ENCODE data around the gene TRIM40. TPM values are rescaled to one million over a fixed set of nuclear protein-coding genes. Genes with fewer than 3 reads are reported as not detected.

TRIM40 gene
- polyA plus RNA-seq, 12 donors, result 0.13 TPM; not detected in 11

DNA sequence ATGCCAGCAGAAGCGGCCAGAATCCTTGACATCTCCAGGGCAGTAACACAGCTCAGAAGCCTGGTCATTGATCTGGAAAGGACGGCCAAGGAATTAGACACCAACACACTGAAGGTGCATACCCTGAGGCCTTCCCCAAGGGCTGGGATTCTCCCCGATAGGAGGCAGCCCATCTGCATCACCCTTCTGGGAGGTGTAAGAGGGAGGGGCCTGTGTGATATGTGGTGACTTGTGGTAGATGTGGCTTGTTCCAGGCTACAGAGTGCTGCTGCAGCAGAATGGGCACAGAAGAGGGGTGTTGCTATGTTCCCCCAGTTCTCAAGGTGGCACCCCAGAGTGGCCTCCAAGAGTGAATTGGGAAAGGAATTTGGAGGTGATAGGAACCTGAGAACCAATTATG lies 11.2 kb downstream of the TRIM40 start:
- DNase-seq, result no peak

DNA sequence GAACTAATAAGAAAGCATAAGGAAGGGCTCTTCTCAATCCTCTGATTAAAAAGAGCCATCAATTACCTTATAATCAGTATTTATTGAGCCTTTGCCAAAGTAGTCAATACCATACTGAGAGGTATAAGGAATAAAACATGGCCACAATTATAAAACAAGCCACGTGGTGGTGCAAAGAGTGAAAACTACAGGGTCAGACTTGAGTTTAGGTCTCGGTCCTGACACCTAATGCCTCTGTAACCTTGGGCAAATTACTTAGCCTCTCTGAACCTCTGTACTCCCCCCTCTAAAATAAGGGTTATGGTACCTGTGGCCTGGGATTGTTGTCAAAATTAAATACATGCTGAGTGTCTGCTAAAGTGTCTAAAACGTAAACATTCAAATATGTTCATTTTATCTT lies 13.3 kb downstream of the TRIM40 start:
- no peak for DNase-seq

DNA sequence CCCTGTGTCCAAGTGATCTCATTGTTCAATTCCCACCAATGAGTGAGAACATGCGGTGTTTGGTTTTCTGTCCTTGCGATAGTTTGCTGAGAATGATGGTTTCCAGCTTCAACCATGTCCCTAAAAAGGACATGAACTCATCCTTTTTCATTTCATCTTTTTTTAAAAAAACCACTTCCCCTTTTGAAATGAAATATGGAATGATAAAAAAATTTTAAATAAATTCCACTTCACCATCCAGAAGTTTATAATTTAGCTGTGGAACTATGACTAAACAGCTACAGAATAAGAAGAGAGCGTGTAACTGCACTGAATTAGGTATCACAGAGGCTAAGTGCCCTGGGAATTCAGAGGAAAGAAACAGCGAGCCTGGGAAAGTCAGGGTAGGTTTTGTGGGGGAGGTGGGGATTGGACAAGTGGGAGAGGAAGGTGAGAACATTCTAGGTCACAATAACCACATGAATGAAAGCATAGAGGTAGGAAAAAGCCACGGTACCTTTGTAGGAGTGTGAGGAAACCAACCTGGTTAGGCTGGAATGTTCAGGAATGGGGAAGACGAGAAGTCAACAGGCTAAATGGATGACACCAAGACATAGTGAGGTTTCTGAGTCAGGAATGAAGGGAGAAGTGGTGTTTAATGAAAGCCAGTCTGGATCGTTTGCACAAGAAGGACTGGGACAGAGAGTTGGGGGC lies 14.1 kb downstream of the TRIM40 start:
- DNase-seq, result no peak

DNA sequence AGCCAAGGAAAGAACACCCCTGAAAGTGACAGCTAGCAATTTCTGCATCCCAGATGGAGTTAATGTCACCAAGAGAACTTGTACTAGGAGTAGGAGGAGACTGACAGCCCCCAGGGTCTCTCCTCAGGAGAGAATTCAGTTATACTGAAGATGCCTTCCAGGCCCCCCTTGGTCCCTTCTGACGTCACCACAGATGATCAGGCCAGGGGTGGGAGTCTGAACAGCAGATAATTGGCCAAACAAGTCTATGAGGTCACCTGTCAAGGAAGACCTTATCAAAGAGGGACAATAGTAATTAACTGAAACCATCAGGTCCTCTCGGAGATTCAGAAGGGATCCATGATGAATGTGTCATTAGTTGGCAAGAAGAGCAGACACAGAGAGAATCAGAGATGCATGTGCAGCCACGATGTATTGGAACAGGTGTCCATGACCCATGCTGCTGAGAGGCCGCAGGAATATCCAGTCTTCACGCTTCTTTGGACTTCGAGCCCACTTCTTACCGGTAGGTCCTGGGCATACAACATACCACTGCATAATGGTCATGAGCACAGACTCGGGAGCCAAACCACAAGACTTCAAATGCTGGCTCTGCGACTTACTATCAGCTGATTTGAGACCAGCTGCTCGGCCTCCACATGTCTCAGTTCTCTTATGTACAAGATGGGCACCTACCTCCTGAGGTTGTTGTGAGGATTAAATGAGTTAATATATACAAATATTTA lies 14.9 kb downstream of the TRIM40 start:
- no peak for DNase-seq

DNA sequence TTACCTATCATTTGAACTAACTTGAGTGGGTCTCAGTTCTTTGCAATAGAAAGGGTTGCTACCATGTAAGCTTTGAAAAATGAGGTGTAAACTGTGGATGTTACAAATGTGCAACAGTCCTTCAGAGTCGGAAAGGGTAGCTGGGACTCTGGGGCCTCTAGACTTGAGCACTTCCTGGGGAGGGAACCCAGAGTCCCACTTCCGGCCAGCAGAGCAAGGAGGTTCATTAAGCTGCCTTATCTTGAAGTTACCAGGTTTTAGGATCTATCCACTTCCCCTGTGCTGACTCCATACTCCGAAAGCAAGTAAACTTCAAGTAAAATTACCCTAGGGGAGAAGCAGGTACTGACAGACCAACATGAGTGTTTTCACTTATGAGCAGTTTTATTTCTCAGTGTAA lies 15.6 kb downstream of the TRIM40 start:
- no peak for DNase-seq

DNA sequence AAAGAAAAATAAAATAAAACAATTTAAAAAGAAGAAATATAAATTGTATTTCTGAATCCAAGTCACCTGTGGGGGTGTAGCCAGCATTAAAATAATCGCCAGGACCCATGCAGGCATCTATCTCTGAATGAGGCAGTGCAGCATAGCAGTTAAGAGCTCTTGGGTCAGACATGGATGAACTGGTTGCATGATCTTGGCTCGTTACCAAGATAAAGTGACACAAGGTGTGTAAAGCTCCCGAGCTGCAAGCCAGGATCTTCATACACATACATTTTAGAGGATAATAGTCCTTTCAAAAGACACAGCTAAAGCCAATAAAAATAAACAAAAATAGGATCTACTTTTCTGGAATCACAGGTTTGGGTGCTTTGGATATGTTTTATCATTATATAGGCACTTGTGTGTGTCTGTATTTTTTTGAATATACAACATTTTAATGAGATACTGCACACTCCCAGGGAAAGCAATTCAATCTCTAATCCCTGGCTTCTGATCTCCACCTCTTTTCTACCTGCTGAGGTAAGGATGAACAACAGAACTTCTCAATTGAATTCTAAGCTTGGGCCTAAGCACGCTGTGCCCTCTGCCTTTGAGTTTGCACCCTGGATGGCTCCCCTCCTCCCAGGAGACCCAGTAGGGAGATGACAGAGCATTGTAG lies 16.2 kb downstream of the TRIM40 start:
- DNase-seq, result no peak

DNA sequence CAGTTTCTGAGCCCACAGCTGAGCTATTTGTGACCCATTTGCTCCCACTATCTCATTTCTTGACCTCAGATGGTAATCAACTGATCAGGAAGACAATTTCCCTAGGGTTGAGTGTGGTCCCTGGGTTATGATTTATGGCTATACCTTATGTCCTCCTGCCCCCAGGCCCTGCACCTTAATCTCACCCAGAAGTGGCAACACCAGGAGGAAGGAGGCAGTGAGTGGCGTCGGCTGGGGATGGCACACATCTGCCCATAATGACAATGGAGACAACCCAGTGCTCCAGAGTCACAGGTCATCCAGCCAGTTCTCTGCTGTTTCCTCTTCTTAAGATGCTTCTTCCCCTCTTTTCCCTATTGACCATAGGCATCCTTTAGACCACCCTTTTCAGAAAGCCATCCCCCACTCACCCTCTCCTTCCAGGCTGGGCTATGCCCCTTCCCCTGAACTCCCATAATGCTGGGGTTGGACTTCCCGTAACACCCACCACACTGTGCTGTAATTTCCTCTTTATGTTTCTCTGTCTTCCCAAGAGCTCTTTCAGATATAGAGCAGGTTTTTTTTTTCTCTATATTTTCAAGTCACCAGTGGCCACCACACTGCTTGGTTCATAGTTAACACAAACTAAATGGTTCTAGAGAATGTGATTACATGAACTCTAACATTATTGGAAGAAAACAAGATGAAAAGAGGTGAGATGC lies 17.1 kb downstream of the TRIM40 start:
- no peak for DNase-seq

DNA sequence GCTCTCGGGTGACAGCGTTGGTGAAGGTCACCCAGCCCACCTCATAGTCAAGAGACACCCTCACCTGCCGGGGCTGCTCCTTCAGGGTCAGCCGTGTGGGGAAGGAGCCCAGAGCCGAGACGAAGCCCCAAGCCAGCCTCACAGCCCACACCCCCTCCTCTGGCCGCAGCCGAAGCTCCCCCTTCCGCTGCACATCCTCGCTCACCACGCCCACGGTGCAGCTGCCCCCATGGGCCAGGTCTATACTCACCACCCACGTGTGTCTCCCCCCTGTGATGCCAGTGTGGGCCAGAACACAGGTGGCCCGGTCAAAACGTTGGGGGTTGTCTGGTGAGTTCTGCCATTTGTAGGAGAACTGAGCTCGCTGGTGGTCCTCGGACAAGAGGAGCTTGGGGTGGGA lies 18.1 kb downstream of the TRIM40 start:
- DNase-seq, result no peak

DNA sequence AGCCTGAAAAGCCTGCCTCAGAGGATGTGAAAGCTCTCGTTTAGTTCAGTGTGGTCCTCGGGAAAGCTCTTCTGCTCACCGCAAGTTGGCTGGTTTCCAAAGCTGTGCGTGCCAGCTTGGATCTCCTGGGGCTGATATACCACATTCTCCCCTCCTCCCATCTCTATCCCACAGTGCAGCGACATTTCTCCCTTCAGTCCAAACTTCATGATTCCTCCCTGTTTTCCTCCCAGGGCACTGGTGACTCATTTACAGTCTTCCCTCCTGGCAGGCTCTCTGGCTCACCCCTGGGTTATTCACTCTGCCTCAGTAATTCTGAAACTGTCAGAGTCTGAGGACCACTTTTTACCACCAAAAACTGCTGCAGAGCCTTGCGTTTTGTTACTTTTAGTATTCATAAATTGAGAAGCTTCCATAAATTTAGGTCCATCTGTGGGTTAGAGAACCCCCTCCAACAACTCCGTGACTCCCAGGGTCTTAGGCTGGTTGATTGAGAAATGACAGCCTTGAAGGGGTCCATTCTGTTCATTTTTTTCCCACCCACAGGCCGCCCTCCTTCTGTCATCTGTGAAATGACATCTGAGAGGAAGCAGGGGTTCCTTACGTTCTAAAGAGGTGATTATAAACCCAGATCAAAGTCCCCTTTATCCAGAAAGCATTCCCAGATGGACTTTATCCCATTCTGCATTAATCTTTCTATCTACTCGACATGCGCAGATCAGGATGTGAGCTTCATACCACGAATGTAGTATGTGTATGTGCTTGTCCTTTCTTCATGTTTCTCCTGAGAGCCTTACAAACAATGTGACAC lies 19.0 kb downstream of the TRIM40 start:
- no peak for DNase-seq

DNA sequence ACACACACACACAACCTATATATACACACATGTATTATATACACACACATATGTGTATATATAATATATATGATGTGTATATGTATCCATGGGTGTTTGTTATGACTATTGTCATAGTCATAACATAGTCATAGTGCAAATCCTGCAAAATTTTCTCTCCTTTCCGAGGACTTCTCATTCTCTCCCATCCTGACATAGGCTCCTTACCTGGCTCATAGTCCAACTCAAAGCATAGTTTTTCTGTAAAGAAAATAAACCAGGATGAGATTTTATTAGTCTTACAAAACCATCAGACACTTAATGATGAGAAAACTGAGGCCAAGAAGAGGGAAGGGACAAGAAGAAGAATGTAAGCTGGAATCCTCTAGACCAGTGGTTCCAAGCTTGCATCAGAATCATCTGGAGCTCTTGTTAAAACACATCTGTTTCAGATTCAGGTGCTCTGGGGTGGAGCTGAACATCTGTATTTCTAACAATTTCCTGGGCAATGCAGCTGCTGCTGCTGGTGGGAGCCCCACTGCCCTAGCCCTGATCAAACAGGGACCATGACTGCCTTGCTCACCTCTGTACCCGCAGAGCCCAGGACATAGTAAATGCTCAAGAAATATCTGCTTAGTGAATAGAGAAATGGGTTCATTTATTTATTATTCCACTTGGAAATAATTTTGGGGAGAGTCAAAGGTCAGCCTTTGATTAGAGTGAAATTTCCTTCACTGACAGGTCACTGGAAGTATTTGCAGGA lies 19.8 kb downstream of the TRIM40 start:
- no peak for DNase-seq

DNA sequence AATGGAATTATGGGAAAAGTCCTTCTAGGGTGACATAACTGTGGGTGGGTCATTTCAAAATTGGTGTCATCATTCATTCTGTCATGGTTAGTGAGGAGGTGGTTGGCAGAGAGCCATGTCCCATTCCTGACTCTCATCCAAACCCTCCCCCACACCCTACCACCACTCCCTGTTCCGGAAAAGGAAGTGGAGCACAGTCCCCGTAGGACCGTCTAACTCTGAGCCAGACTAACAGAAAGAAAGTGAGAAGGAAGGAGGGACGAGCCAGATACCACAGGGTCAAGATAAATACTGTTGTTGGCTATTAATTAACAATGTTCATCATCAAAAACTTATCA lies 20.3 kb downstream of the TRIM40 start:
- peak; percentile 10 for DNase-seq

DNA sequence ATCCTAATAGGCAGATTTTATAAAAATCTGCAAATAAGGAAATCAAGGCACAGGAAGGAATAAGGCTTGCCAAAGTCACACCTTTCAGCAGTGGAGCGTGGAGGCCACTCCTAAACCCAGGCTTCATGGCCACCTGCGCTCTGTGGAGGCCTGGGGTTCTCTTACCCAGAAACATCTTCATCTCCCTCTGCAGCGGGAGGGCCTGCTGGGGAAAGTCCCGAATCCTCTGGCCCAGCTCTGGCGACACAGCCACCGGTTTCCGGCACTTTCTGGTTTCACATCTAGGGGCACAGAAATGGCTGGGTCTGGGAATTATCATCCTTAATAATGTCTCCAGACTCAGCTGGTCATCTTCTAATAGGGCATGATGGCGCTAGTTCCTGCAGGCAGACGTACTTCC lies 20.8 kb downstream of the TRIM40 start:
- no peak for DNase-seq

DNA sequence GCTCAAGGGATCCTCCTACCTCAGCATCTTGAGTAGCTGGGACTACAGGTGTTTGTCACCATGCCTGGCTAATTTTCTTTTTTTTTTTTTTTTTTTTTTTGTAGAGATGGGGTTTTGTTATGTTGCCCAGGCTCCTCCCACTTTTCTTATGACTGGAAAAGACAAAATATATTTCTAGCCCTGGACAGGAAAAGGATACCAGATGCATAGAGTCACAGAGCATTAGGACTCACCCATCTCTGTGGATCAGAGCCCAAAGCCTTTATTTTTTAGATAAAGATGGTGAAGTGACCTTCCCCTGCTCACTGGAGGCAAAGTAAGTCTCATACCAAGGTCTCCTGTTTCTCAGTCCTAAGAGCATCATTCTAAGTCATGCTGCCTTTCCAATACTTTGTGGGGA lies 21.6 kb downstream of the TRIM40 start:
- DNase-seq, result no peak

DNA sequence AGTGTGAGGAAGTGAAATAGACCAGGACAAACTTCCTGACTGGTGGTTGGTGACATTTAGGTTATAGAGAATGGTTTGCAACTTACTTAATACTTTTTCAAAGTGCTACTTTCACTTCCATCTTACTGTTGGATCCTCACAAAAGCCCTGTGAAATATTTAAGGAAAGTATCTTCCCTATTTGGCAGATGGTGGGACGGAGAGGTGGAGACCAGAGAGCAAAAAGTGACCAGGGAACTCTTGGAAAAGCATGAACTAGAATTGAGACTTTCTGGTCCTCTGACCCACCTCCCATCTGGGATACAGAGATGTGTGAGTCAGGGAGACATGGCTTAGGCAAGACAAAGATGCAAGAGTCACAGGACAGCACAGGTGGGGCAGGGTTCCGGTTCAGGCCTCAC lies 22.1 kb downstream of the TRIM40 start:
- DNase-seq, result no peak

DNA sequence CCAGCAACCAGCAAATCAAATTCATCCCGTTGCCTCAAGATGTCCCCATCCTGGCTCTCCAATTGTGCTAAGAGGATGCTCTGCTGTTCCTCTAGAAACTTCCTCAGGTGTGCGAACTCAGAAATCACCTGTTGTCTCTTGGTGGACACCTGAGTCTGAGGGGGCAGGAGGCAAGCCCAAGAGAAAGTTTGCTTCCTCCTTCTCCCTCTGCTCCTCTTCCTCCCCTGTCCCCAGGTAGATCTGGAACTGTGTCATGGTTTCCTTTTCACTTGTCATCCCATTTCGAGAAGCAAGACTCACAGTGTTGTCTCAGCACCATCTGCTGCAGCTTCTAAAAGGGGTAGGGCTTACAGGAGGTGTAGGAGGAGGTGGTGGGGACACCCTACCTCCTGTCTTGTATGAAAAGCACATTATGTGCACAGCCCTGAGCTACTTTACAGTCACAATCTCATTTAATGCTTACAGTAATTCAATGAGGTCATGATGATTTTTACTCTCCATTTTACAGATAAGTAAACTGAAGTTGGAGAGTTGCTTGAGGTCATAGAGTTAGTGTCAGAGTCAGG lies 22.6 kb downstream of the TRIM40 start:
- DNase-seq, result no peak

DNA sequence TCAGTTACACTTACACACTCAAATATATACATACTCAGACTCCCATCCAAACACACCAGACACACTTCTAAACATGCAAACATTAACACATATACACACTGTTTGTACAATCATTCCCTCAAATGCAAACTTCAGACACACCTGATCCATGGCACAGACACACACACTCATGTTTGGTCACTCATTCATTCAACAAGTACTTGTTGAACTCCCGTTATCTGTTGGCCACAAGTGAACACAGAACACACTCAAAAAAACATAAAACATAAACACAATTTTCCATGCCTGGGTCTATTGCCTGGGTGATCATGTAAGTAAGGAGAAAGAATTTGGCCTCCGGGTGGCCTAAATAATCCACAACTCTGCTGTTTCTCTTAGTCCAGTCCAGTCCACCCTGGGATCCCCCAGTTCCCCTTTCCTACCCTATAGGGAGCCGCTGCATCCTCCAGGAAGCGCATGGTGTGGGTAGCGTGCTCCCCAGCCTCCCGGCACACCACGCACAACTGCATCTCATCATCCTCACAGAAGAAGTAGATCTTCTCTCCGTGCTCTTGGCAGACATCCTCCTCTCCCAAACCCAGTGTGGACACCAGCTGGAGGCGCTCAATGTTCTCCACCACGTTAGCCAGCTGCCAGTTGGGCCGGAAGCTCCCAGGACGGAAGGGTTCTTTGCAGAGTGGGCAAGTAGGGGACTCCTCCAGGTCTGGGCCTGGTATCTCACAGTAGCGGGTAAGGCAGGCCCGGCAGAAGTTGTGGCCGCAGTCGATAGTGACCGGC lies 24.3 kb downstream of the TRIM40 start:
- no peak for DNase-seq

DNA sequence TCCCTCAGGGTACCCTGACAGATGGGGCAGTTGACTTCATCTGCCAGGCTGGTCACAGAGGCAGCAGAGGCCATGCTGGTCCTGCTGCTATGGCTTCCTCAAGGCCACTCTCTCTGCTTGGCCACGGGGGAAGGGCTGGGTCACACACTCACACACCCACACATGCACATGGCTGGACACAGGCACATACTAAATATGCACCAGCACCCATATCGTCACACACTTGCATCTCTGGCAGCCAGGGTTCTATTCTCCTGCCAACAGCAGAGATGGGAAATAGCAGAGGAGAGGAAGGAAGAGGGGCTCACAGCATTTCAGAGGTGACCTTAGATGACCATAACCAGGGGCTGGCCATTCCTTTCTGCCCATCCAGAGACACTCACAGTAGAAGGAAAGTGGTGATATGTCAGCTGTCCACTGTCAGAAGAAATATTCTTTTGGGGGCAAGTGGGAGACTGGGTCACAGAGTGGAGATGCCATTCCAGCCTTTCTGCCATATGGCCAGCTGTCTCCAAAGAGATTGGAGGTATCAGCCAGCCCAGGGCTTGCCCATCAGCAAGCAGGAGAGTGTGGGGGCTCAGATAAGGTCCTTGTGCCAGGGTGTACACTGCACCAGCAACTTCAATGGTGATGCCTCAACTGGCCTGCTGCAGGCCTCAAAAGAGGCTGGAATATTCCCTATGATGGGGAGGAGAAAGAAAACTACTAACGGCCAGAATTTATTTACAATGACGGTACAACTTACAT lies 25.0 kb downstream of the TRIM40 start, which contains the start of gene TRIM10:
TRIM10 (minus strand) TSS at position 427 of the 747 bp plus-strand sequence; CDS start at position 74, 353 bp downstream.
- DNase-seq, result no peak

DNA sequence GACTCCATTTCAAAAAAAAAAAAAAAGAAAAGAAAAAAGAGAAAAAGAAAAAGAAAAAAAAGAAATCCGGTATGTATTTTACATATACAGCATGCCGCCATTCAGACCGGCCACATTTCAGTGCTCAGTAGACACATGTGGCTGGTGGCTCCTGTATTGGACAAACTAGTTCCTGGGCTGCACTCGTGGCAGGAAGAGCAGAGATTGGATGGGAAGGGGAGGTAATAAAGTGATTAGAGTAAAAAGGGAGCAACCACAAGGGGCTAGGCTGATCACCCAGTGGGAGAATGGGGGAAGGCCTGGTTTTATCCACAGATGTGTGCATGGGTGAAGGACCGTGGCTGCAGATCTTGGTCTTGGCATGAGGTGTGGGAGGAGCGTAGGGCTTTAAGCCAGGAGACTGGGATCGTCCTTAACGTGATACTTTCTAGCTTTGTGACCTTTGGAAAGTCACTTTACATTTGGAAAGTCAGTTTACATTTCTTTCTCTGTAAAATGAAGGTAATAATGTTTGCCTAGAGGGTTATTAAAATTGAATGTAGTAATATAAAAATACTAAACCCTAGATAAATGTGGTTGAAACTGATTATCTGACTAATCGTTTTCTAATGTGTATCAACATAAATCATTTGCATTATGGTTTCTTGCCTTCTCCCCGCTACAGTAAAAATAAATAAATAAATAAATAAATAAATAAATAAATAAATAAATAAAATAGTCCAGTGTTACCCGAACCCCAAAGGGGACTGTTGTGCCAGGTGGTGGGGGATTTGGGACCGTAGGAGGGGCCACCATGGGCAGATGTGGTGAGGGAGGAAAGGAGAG lies 26.5 kb downstream of the TRIM40 start:
- DNase-seq, result no peak

All from muscle of arm (tissue), 12 donors.